Activated T-cell treated with anti-CD3 and anti-CD28 coated beads, Interleukin-2, amount 50 U/mL, for 4 hours (primary cell): ENCODE measurements around the gene THBS2. TPM values are rescaled to one million over a fixed set of nuclear protein-coding genes. Genes with fewer than 3 reads are reported as not detected.
"Not testable (repeated sequence)": the region's sequence is repeated elsewhere in the genome, so short reads cannot be mapped to it uniquely, and the experiment has no call there.

Experiments used
- ATAC-seq, 2 donors: fragments of 200-7000 bp; cut with Tn5 transposase; one replicate each; pipeline ENCODE4 v1.10.0; 2021
- DNase-seq: peaks from one replicate; pipeline ENCODE4 v3.0.0-alpha.2; 2020
- H3K27me3 Mint-ChIP-seq: one replicate; pipeline ENCODE4 v1.8.0; 2021; ENCODE audit warnings: low read depth, mixed read lengths
- H3K36me3 Mint-ChIP-seq: one replicate; pipeline ENCODE4 v1.8.0; 2022; ENCODE audit warnings: mixed read lengths; ENCODE audit not compliant: insufficient read depth
- H3K4me1 Mint-ChIP-seq: one replicate; pipeline ENCODE4 v1.8.0; 2021; ENCODE audit warnings: low read depth, mixed read lengths
- H3K4me3 Mint-ChIP-seq: one replicate; pipeline ENCODE4 v1.8.0; 2021; ENCODE audit warnings: mild to moderate bottlenecking, moderate library complexity, mixed read lengths
- H3K9me3 Mint-ChIP-seq: one replicate; pipeline ENCODE4 v1.8.0; 2021; ENCODE audit warnings: mixed read lengths
- total RNA-seq, 3 donors: library from RNA; stranded (reverse); gene quantifications; one replicate each; pipeline ENCODE4 v1.2.1, GENCODE V29; 2021

THBS2 gene
- total RNA-seq, 3 donors from 2014 or later, result 0.05 to 0.18 TPM; not detected in 1

GRCh38 chr6:169287675-169288074 lies 34.0 kb upstream of the THBS2 start:
- H3K4me1 Mint-ChIP-seq, result no peaks in the 10 kb centered on the region
- DNase-seq, result no peak
- no peaks in the 10 kb centered on the region for H3K36me3 Mint-ChIP-seq
- no peak overlapping the region for H3K4me3 Mint-ChIP-seq
- H3K27me3 Mint-ChIP-seq, result peaks cover 7% of the 10 kb centered on the region
- ATAC-seq, result no peak
- no peaks in the 10 kb centered on the region for H3K9me3 Mint-ChIP-seq

- Mint-ChIP-seq H3K9me3 (no peaks in the 10 kb centered on the region), H3K4me1 (no peaks in the 10 kb centered on the region), H3K4me3 (no peak overlapping the region), H3K27me3 (peaks cover 7% of the 10 kb centered on the region), H3K36me3 (no peaks in the 10 kb centered on the region)
- DNase-seq (no peak), ATAC-seq (no peak)
These were observed 33.3 kb upstream of the THBS2 start for GRCh38 chr6:169286961-169287360.

GRCh38 chr6:169285165-169285564 lies 31.5 kb upstream of the THBS2 start:
- Mint-ChIP-seq H3K36me3 (no peaks in the 10 kb centered on the region), H3K4me3 (no peak overlapping the region), H3K27me3 (peaks cover 3% of the 10 kb centered on the region), H3K9me3 (no peaks in the 10 kb centered on the region), H3K4me1 (no peaks in the 10 kb centered on the region)
- DNase-seq, result no peak
- ATAC-seq, result no peak

- ATAC-seq, result no peak
- H3K4me3 Mint-ChIP-seq, result no peak overlapping the region
- H3K36me3 Mint-ChIP-seq, result no peaks in the 10 kb centered on the region
- H3K27me3 Mint-ChIP-seq, result peaks cover 3% of the 10 kb centered on the region
- no peak for DNase-seq
- no peaks in the 10 kb centered on the region for H3K4me1 Mint-ChIP-seq
- no peaks in the 10 kb centered on the region for H3K9me3 Mint-ChIP-seq
These were observed 30.3 kb upstream of the THBS2 start for GRCh38 chr6:169283924-169284323.

GRCh38 chr6:169282043-169282442 lies 28.4 kb upstream of the THBS2 start:
- ATAC-seq (no peak), DNase-seq (no peak)
- Mint-ChIP-seq H3K27me3 (no peaks in the 10 kb centered on the region), H3K36me3 (no peaks in the 10 kb centered on the region), H3K4me1 (no peaks in the 10 kb centered on the region), H3K9me3 (no peaks in the 10 kb centered on the region), H3K4me3 (no peak overlapping the region)

- Mint-ChIP-seq H3K27me3 (no peaks in the 10 kb centered on the region), H3K4me1 (no peaks in the 10 kb centered on the region), H3K36me3 (no peaks in the 10 kb centered on the region), H3K4me3 (no peak overlapping the region), H3K9me3 (no peaks in the 10 kb centered on the region)
- no peak for DNase-seq
- no peak for ATAC-seq
These were observed 24.0 kb upstream of the THBS2 start for GRCh38 chr6:169277619-169278018.

- Mint-ChIP-seq H3K4me1 (no peaks in the 10 kb centered on the region), H3K9me3 (no peaks in the 10 kb centered on the region), H3K36me3 (no peaks in the 10 kb centered on the region), H3K27me3 (no peaks in the 10 kb centered on the region), H3K4me3 (no peak overlapping the region)
- ATAC-seq, result no peak
- DNase-seq, result no peak
These were observed 21.1 kb upstream of the THBS2 start for GRCh38 chr6:169274781-169275180.

GRCh38 chr6:169273511-169273910 lies 19.9 kb upstream of the THBS2 start:
- DNase-seq (no peak), ATAC-seq (no peak)
- no peaks in the 10 kb centered on the region for H3K27me3 Mint-ChIP-seq
- no peaks in the 10 kb centered on the region for H3K4me1 Mint-ChIP-seq
- no peaks in the 10 kb centered on the region for H3K36me3 Mint-ChIP-seq
- H3K4me3 Mint-ChIP-seq, result no peak overlapping the region
- no peaks in the 10 kb centered on the region for H3K9me3 Mint-ChIP-seq

GRCh38 chr6:169271877-169272216 lies 18.2 kb upstream of the THBS2 start:
- DNase-seq (no peak), ATAC-seq (no peak)
- Mint-ChIP-seq H3K4me3 (no peak overlapping the region), H3K36me3 (no peaks in the 10 kb centered on the region), H3K27me3 (no peaks in the 10 kb centered on the region), H3K9me3 (no peaks in the 10 kb centered on the region), H3K4me1 (no peaks in the 10 kb centered on the region)

- no peak for DNase-seq
- Mint-ChIP-seq H3K27me3 (no peaks in the 10 kb centered on the region), H3K4me3 (no peak overlapping the region), H3K36me3 (no peaks in the 10 kb centered on the region), H3K9me3 (no peaks in the 10 kb centered on the region), H3K4me1 (no peaks in the 10 kb centered on the region)
- no peak for ATAC-seq
These were observed 17.7 kb upstream of the THBS2 start for GRCh38 chr6:169271158-169271876.

GRCh38 chr6:169270077-169270380 lies 16.4 kb upstream of the THBS2 start:
- H3K4me1 Mint-ChIP-seq, H3K36me3 Mint-ChIP-seq, H3K9me3 Mint-ChIP-seq: not testable (repeated sequence)

GRCh38 chr6:169269180-169270076 lies 15.8 kb upstream of the THBS2 start:
- no peak overlapping the region for H3K4me3 Mint-ChIP-seq
- no peaks in the 10 kb centered on the region for H3K36me3 Mint-ChIP-seq
- DNase-seq, result no peak
- H3K27me3 Mint-ChIP-seq, result no peaks in the 10 kb centered on the region
- H3K9me3 Mint-ChIP-seq, result no peaks in the 10 kb centered on the region
- no peak for ATAC-seq
- no peaks in the 10 kb centered on the region for H3K4me1 Mint-ChIP-seq

More at GRCh38 chr6:169270077-169270380, 16.4 kb upstream of the THBS2 start:
- not testable (repeated sequence) for H3K4me3 Mint-ChIP-seq, ATAC-seq, DNase-seq, H3K27me3 Mint-ChIP-seq

GRCh38 chr6:169268276-169268675 lies 14.6 kb upstream of the THBS2 start:
- ATAC-seq (no peak), DNase-seq (no peak)
- Mint-ChIP-seq H3K4me1 (no peaks in the 10 kb centered on the region), H3K4me3 (no peak overlapping the region), H3K36me3 (no peaks in the 10 kb centered on the region), H3K9me3 (no peaks in the 10 kb centered on the region), H3K27me3 (no peaks in the 10 kb centered on the region)

GRCh38 chr6:169266746-169267591 lies 13.3 kb upstream of the THBS2 start:
- Mint-ChIP-seq H3K4me3 (no peak overlapping the region), H3K9me3 (no peaks in the 10 kb centered on the region), H3K4me1 (no peaks in the 10 kb centered on the region), H3K36me3 (no peaks in the 10 kb centered on the region), H3K27me3 (no peaks in the 10 kb centered on the region)
- no peak for DNase-seq
- no peak for ATAC-seq
